ENCODE results near the gene ZNF76. TPM values are rescaled to one million over a fixed set of nuclear protein-coding genes. Genes with fewer than 3 reads are reported as not detected.

The ZNF76 gene
- total and polyA plus RNA-seq, 2 of the 8 experiments (the other 6 are each of a cell fraction or from before 2014, with no cell fraction given) = 17.9 to 23.9 TPM

GRCh38 chr6:35318196-35319171, 58.9 kb downstream of the ZNF76 start:
- no peak overlapping the region for H4K5ac ChIP-seq (ENCODE audit: insufficient read length, low read depth, low read length)
- no peak overlapping the region for H2AK5ac ChIP-seq (ENCODE audit: low read depth, low read length)
- peak overlapping the region; percentile 39 for H4K91ac ChIP-seq (replicated peaks; ENCODE audit: insufficient read length, low read length)
- H2BK120ac ChIP-seq (replicated peaks; ENCODE audit: low read depth, low read length) = no peak overlapping the region
- peaks cover 5 to 8% (median 6%) of the 10 kb centered on the region in 4 experiments for H3K4me1 ChIP-seq (replicated peaks in 1 of 4; ENCODE audit: control insufficient read depth in 3 of 4, insufficient read depth in 4 of 4, low read length in 3 of 4)
- peak; percentile 87 to 100 for DNase-seq (ENCODE audit: low read depth in 1 of 2, low spot score in 2 of 2)
- H4K20me1 ChIP-seq (replicated peaks in 1 of 2; ENCODE audit: control insufficient read depth in 1 of 2, insufficient read depth in 2 of 2, low read length in 2 of 2) = no peaks in the 10 kb centered on the region
- no peak overlapping the region for H3K23ac ChIP-seq (ENCODE audit: insufficient read length)
- peak overlapping the region; percentile 48; the same call in 1 of the 2 replicates for H2BK15ac ChIP-seq (ENCODE audit: low read length)
- peak overlapping the region in 3 of 4 experiments; percentile 20 to 45 (median 25); a peak in 4 of 7 replicates for H3K9ac ChIP-seq (replicated peaks in 1 of 4; ENCODE audit: extremely low read depth in 1 of 4, low read depth in 3 of 4, low read length in 3 of 4)
- no peaks in the 10 kb centered on the region for H3K36me3 ChIP-seq (ENCODE audit: control insufficient read depth in 2 of 4, insufficient read depth in 4 of 4, low read length in 3 of 4)
- H2BK5ac ChIP-seq (ENCODE audit: low read depth, low read length) = peak overlapping the region; percentile 40; the same call in 1 of the 2 replicates
- H3K4me3 ChIP-seq (ENCODE audit: extremely low read depth in 1 of 4, insufficient read depth in 2 of 4, low read depth in 3 of 4, low read length in 4 of 4) = peak overlapping the region; percentile 42 to 62 (median 58)
- H3K4me2 ChIP-seq (ENCODE audit: insufficient read depth in 1 of 2, low read depth in 2 of 2, low read length in 2 of 2) = peak overlapping the region; percentile 90 to 92
- H3K56ac ChIP-seq (replicated peaks; ENCODE audit: insufficient read length, low read depth, low read length) = no peak overlapping the region
- CTCF ChIA-PET (ENCODE audit: partially characterized antibody) = interaction anchor here (0.8 to 21.2 kb wide), 12 partner anchors 10 to 238 kb away, joined by 3 to 358 read pairs (median 6); partner anchors contain the start of gene DEF6
- H3K18ac ChIP-seq (ENCODE audit: extremely low read depth, low read length) = peak overlapping the region; percentile 90
- peak overlapping the region; percentile 80 for H4K8ac ChIP-seq (ENCODE audit: extremely low read depth, insufficient read depth, low read length)
- no peaks in the 10 kb centered on the region for H3K79me2 ChIP-seq (ENCODE audit: control insufficient read depth in 1 of 2, insufficient read depth in 2 of 2, low read length in 2 of 2)
- POLR2A ChIA-PET (ENCODE audit: partially characterized antibody) = interaction anchor here (0.8 to 2.7 kb wide), 10 partner anchors 8 to 156 kb away, joined by 3 to 10 read pairs (median 5); partner anchors contain the start of genes DEF6, PPARD and RPL10A
- H2AFZ ChIP-seq (ENCODE audit: low read length) = peak overlapping the region; percentile 82
- H3K9me3 ChIP-seq (ENCODE audit: insufficient read depth in 2 of 2, low read depth in 1 of 2, low read length in 1 of 2) = no peaks in the 10 kb centered on the region; a peak in 1 of 4 replicates
- H2BK12ac ChIP-seq (ENCODE audit: low read depth, low read length) = peak overlapping the region; percentile 60; the same call in 1 of the 2 replicates
- no peak overlapping the region for H2BK20ac ChIP-seq (ENCODE audit: low read length)
- H3K27me3 ChIP-seq (replicated peaks in 1 of 4; ENCODE audit: control insufficient read depth in 3 of 4, extremely low read depth in 1 of 4, insufficient read depth in 3 of 4, low read length in 3 of 4) = peaks cover 3 to 19% (median 14%) of the 10 kb centered on the region in 4 experiments
- peaks cover 10% of the 10 kb centered on the region for H3K23me2 ChIP-seq (ENCODE audit: low read depth, low read length)
- H3K4ac ChIP-seq (replicated peaks; ENCODE audit: insufficient read length, low read depth, low read length) = no peak overlapping the region
- H3K14ac ChIP-seq (ENCODE audit: insufficient read length) = no peak overlapping the region
- H3K79me1 ChIP-seq (ENCODE audit: low read depth, low read length) = no peaks in the 10 kb centered on the region
- FAIRE-seq = no peak
- WGBS, 2 experiments (ENCODE audit: extremely low coverage in 1 of 2, insufficient coverage in 1 of 2, insufficient read length in 1 of 2, insufficient replicate concordance in 2 of 2, low coverage in 1 of 2, low lambda C conversion rate in 2 of 2, missing lambda C conversion rate in 1 of 2) = 16% methylated on average over 45 of the region's 55 CpGs; no CpG with 5 or more reads in 1 of the 2 experiments
- H3K27ac ChIP-seq (ENCODE audit: low read depth, low read length) = no peak overlapping the region
- TF ChIP-seq SP1 (IDR thresholded peaks at IDR 0.05; ENCODE audit: low read depth, low read length) (no peak), NRF1 (IDR thresholded peaks at IDR 0.05; ENCODE audit: low read depth, low read length) (no peak), KDM1A (IDR thresholded peaks at IDR 0.05; ENCODE audit: borderline replicate concordance, low read length) (no peak), EGR1 (IDR thresholded peaks at IDR 0.05; ENCODE audit: borderline replicate concordance, low read depth, low read length) (peak; percentile 37; the same call in 1 of the 2 replicates), HDAC6 (IDR thresholded peaks at IDR 0.05; ENCODE audit: low read depth, low read length) (no peak), TBP (IDR thresholded peaks at IDR 0.05; ENCODE audit: low read depth, low read length) (peak; percentile 54; the same call in 1 of the 2 replicates), CEBPB (IDR thresholded peaks at IDR 0.05; ENCODE audit: low read depth, low read length) (no peak), SRF (IDR thresholded peaks at IDR 0.05; ENCODE audit: low read depth, low read length) (peak; percentile 74), FOSL1 (IDR thresholded peaks at IDR 0.05; ENCODE audit: insufficient read depth, low read depth, low read length) (0 out of 2 replicates have a peak, but pooled peaks have one; percentile 19), ASH2L (IDR thresholded peaks at IDR 0.05; ENCODE audit: low read length) (peak; percentile 59), EZH2 (IDR thresholded peaks at IDR 0.05; ENCODE audit: low read depth, low read length, severe bottlenecking) (no peak)
